CD4-positive, alpha-beta T cell (primary cell): ENCODE measurements around the gene IGFBP5. TPM values are rescaled to one million over a fixed set of nuclear protein-coding genes. Genes with fewer than 3 reads are reported as not detected.

Experiments used
- ATAC-seq: fragments of 200-7000 bp; cut with Tn5 transposase; one replicate; pipeline ENCODE4 v1.10.0; 2022; ENCODE audit warnings: mild to moderate bottlenecking; ENCODE audit not compliant: poor library complexity
- CTCF ChIA-PET: fragments of 350-600 bp; sonication (Branson Sonifier 250); formaldehyde crosslinking; loops from one replicate; lab custom pipeline; 2021; ENCODE audit warnings: antibody characterized with exemption, inconsistent platforms; lab: Charles Lee
- POLR2A ChIA-PET: fragments of 350-600 bp; sonication (Branson Sonifier 250); formaldehyde crosslinking; loops from one replicate; lab custom pipeline; 2021; ENCODE audit warnings: antibody characterized with exemption, inconsistent platforms; lab: Charles Lee
- DNase-seq, 14 experiments: peaks; one replicate each; pipeline ENCODE4 v3.0.0-alpha.2; 2013 to 2020; ENCODE audit warnings: mixed read lengths in 2 of 14
- H3K27ac ChIP-seq, 2 donors: one replicate each; pipeline versions ENCODE4 v1.5.1 to v1.7.0; 2013; ENCODE audit warnings: low read length in 2 of 2, low read depth in 1 of 2, mild to moderate bottlenecking in 1 of 2
- H3K27me3 ChIP-seq, 2 experiments: 1 replicate in 1 of 2; 2 replicates in 1 of 2; pipeline versions ENCODE4 v1.6.1 to v1.7.0; 2013; ENCODE audit warnings: low read length in 2 of 2, control low read depth in 1 of 2, mild to moderate bottlenecking in 1 of 2, moderate library complexity in 1 of 2; ENCODE audit not compliant: insufficient read depth in 2 of 2, control insufficient read depth in 1 of 2
- H3K36me3 ChIP-seq: one replicate; pipeline ENCODE4 v1.6.1; 2013; ENCODE audit warnings: low read length, control low read depth; ENCODE audit not compliant: insufficient read depth
- H3K4me1 ChIP-seq: one replicate; pipeline ENCODE4 v1.6.1; 2013; ENCODE audit warnings: low read length, control low read depth; ENCODE audit not compliant: insufficient read depth
- H3K4me3 ChIP-seq: one replicate; pipeline ENCODE4 v1.5.1; 2013; ENCODE audit warnings: mild to moderate bottlenecking, low read length, moderate library complexity
- H3K9me3 ChIP-seq, 2 experiments: 1 replicate in 1 of 2; 2 replicates in 1 of 2; pipeline versions ENCODE4 v1.6.1 to v1.7.0; 2013; ENCODE audit warnings: low read length in 2 of 2, mild to moderate bottlenecking in 2 of 2, control low read depth in 1 of 2, moderate library complexity in 1 of 2; ENCODE audit not compliant: control insufficient read depth in 1 of 2, insufficient read depth in 1 of 2
- H3K27ac Mint-ChIP-seq: one replicate; pipeline ENCODE4 v1.8.0; 2020; ENCODE audit warnings: mixed read lengths
- H3K27me3 Mint-ChIP-seq: one replicate; pipeline ENCODE4 v1.8.0; 2021; ENCODE audit warnings: mixed read lengths
- H3K36me3 Mint-ChIP-seq: one replicate; pipeline ENCODE4 v1.8.0; 2021; ENCODE audit warnings: low read depth, mixed read lengths
- H3K4me1 Mint-ChIP-seq: one replicate; pipeline ENCODE4 v1.8.0; 2021; ENCODE audit warnings: low read depth, mixed read lengths
- H3K4me3 Mint-ChIP-seq: one replicate; pipeline ENCODE4 v1.8.0; 2020; ENCODE audit warnings: mild to moderate bottlenecking, mixed read lengths
- H3K9me3 Mint-ChIP-seq: one replicate; pipeline ENCODE4 v1.8.0; 2020; ENCODE audit warnings: mixed read lengths
- CTCF ChIP-seq: fragments of 200-600 bp; IDR thresholded peaks from one replicate; pipeline ENCODE4 v1.8.0; 2022; ENCODE audit warnings: antibody characterized with exemption, mild to moderate bottlenecking
- intact Hi-C, 2 experiments: fragments of 100-400 bp; cut with DNase I in 1 of 2; cut with micrococcal nuclease in 1 of 2; formaldehyde crosslinking; loops; one replicate each; pipeline versions ENCODE4 v1.15.1 to v1.9.0; 2023 to 2025; cut with DNase I, micrococcal nuclease
- total RNA-seq, 174 experiments: library from RNA in 2 of 174; stranded (reverse) in 2 of 174; gene quantifications; one replicate each; pipeline ENCODE4 v1.2.3 and lab custom pipeline; 2021 to 2026

Gene IGFBP5
- total RNA-seq, 2 experiments from 2014 or later = not detected

GRCh38 chr2:216711348-216711747 lies 16.0 kb upstream of the IGFBP5 start:
- no peak overlapping the region for H3K4me3 ChIP-seq
- ATAC-seq (no peak), DNase-seq (no peak)
- H3K4me3 Mint-ChIP-seq = no peak overlapping the region
- no peaks in the 10 kb centered on the region for H3K36me3 Mint-ChIP-seq
- intact Hi-C loops = no loop called here
- no peak overlapping the region for H3K27ac ChIP-seq
- ChIA-PET POLR2A (no interaction called here), CTCF (no interaction called here)
- H3K4me1 ChIP-seq = no peaks in the 10 kb centered on the region
- H3K27ac Mint-ChIP-seq = no peak overlapping the region
- H3K27me3 ChIP-seq = no peaks in the 10 kb centered on the region
- peaks cover 0 to 6% of the 10 kb centered on the region in 2 experiments for H3K9me3 ChIP-seq
- no peaks in the 10 kb centered on the region for H3K4me1 Mint-ChIP-seq
- no peaks in the 10 kb centered on the region for H3K36me3 ChIP-seq
- H3K9me3 Mint-ChIP-seq = no peaks in the 10 kb centered on the region
- H3K27me3 Mint-ChIP-seq = no peaks in the 10 kb centered on the region
- TF ChIP-seq CTCF = no peak

- Mint-ChIP-seq H3K4me1 (no peaks in the 10 kb centered on the region), H3K27me3 (no peaks in the 10 kb centered on the region), H3K4me3 (no peak overlapping the region), H3K9me3 (no peaks in the 10 kb centered on the region), H3K36me3 (no peaks in the 10 kb centered on the region), H3K27ac (no peak overlapping the region)
- ChIA-PET CTCF (no interaction called here), POLR2A (no interaction called here)
- Histone ChIP-seq H3K4me1 (no peaks in the 10 kb centered on the region), H3K4me3 (no peak overlapping the region), H3K36me3 (no peaks in the 10 kb centered on the region), H3K27me3 (no peaks in the 10 kb centered on the region), H3K9me3 (peaks cover 0 to 6% of the 10 kb centered on the region in 2 experiments), H3K27ac (no peak overlapping the region)
- intact Hi-C loops = no loop called here
- no peak for DNase-seq
- ATAC-seq = no peak
- no peak for TF ChIP-seq CTCF
Observed at GRCh38 chr2:216710551-216711301, 15.4 kb upstream of the IGFBP5 start.

- Histone ChIP-seq H3K36me3 (no peaks in the 10 kb centered on the region), H3K27ac (no peak overlapping the region), H3K4me1 (no peaks in the 10 kb centered on the region), H3K4me3 (no peak overlapping the region), H3K9me3 (no peaks in the 10 kb centered on the region), H3K27me3 (peaks cover 3 to 6% of the 10 kb centered on the region in 2 experiments)
- Mint-ChIP-seq H3K27ac (no peak overlapping the region), H3K27me3 (peaks cover 4% of the 10 kb centered on the region), H3K36me3 (no peaks in the 10 kb centered on the region), H3K4me3 (no peak overlapping the region), H3K9me3 (no peaks in the 10 kb centered on the region), H3K4me1 (no peaks in the 10 kb centered on the region)
- no peak for TF ChIP-seq CTCF
- ATAC-seq (no peak), DNase-seq (no peak)
- intact Hi-C loops = no loop called here
- ChIA-PET POLR2A (no interaction called here), CTCF (no interaction called here)
Observed at GRCh38 chr2:216702756-216703155, 7.4 kb upstream of the IGFBP5 start.
